Islet precursor cell (in vitro differentiated cells): ENCODE data around the gene ANKRD27.
A peak's percentile ranks its signal among the peaks of the same experiment; 100 is the strongest.
"Not testable (repeated sequence)": the region's sequence is repeated elsewhere in the genome, so short reads cannot be mapped to it uniquely, and the experiment has no call there.

Source experiments
- DNase-seq: peaks from one replicate; pipeline ENCODE4 v3.0.0-alpha.2; 2018

The ANKRD27 gene

GRCh38 chr19:32594021-32594420 is 81.0 kb downstream of the ANKRD27 start:
- no peak for DNase-seq

GRCh38 chr19:32587747-32588504 is 87.1 kb downstream of the ANKRD27 start:
- not testable (repeated sequence) for DNase-seq

- DNase-seq = peak; percentile 57
Measured at GRCh38 chr19:32581705-32582179, 93.2 kb downstream of the ANKRD27 start.

GRCh38 chr19:32580901-32581704 is 93.9 kb downstream of the ANKRD27 start, which contains the start of gene PDCD5:
PDCD5 (plus strand) TSS chr19:32581190; CDS start chr19:32581262, 72 bp downstream.
- peak; percentile 96 for DNase-seq

- DNase-seq = no peak
Measured at GRCh38 chr19:32580353-32580900, 94.6 kb downstream of the ANKRD27 start.

GRCh38 chr19:32576790-32577189 is 98.2 kb downstream of the ANKRD27 start:
- DNase-seq = no peak

- no peak for DNase-seq
Measured at GRCh38 chr19:32573492-32573794, 101.5 kb downstream of the ANKRD27 start.

- DNase-seq = not testable (repeated sequence)
Measured at GRCh38 chr19:32572700-32573491, 102.1 kb downstream of the ANKRD27 start.

- DNase-seq = not testable (repeated sequence)
Measured at GRCh38 chr19:32571471-32572075, 103.4 kb downstream of the ANKRD27 start.

GRCh38 chr19:32570081-32570785 is 104.7 kb downstream of the ANKRD27 start:
- DNase-seq = peak; percentile 71

GRCh38 chr19:32567486-32567885 is 107.5 kb downstream of the ANKRD27 start:
- DNase-seq = no peak

- DNase-seq = no peak
Measured at GRCh38 chr19:32566246-32566830, 108.6 kb downstream of the ANKRD27 start.

GRCh38 chr19:32563761-32564160 is 111.2 kb downstream of the ANKRD27 start:
- no peak for DNase-seq

GRCh38 chr19:32558607-32559228 is 116.3 kb downstream of the ANKRD27 start:
- peak; percentile 68 for DNase-seq

- DNase-seq = no peak
Measured at GRCh38 chr19:32555786-32556185, 119.2 kb downstream of the ANKRD27 start.

- DNase-seq = no peak
Measured at GRCh38 chr19:32550666-32551065, 124.3 kb downstream of the ANKRD27 start.
